B cell (primary cell): Measurements from ENCODE around the gene DHX40. TPM values are rescaled to one million over a fixed set of nuclear protein-coding genes. Genes with fewer than 3 reads are reported as not detected.
"Not testable (repeated sequence)": the region's sequence is repeated elsewhere in the genome, so short reads cannot be mapped to it uniquely, and the experiment has no call there.

ENCODE experiments used
- ATAC-seq: fragments of 200-7000 bp; cut with Tn5 transposase; one replicate; pipeline ENCODE4 v1.10.0; 2021; ENCODE audit warnings: low read depth, mild to moderate bottlenecking, moderate number of reproducible peaks, moderate library complexity
- CTCF ChIA-PET: fragments of 350-600 bp; sonication (Branson Sonifier 250); formaldehyde crosslinking; loops from one replicate; lab custom pipeline; 2021; ENCODE audit warnings: antibody characterized with exemption, inconsistent platforms; lab: Charles Lee
- POLR2A ChIA-PET: fragments of 350-600 bp; sonication (Branson Sonifier 250); formaldehyde crosslinking; loops from one replicate; lab custom pipeline; 2021; ENCODE audit warnings: antibody characterized with exemption; lab: Charles Lee
- DNase-seq: peaks from one replicate; pipeline ENCODE4 v3.0.0; 2013
- H2AFZ ChIP-seq: 2 replicates; pipeline ENCODE4 v1.6.1; 2012; ENCODE audit warnings: mild to moderate bottlenecking, low read depth, low read length; ENCODE audit not compliant: insufficient read depth, poor library complexity, severe bottlenecking
- H3K27ac ChIP-seq, 2 donors: 1 replicate in 1 of 2; 2 replicates in 1 of 2; pipeline ENCODE4 v1.5.1; 2012 to 2013; ENCODE audit warnings: low read length in 2 of 2, mild to moderate bottlenecking in 2 of 2, moderate library complexity in 1 of 2
- H3K27me3 ChIP-seq, 4 experiments: fragments of 200-600 bp in 1 of 4; sonication (generic) in 1 of 4; replicated peaks in 1 of 4; 1 replicate in 2 of 4; 2 replicates in 2 of 4; pipeline versions ENCODE4 v1.6.1 to v1.7.0; 2013 to 2016; ENCODE audit warnings: low read length in 3 of 4, mild to moderate bottlenecking in 2 of 4, mixed read lengths in 1 of 4, moderate library complexity in 1 of 4; ENCODE audit not compliant: insufficient read depth in 4 of 4, control insufficient read depth in 3 of 4; ENCODE audit errors: control extremely low read depth in 1 of 4
- H3K36me3 ChIP-seq, 2 experiments: replicated peaks in 1 of 2; 1 replicate in 1 of 2; 2 replicates in 1 of 2; pipeline versions ENCODE4 v1.6.1 to v1.7.1; 2013; ENCODE audit warnings: low read length in 1 of 2; ENCODE audit not compliant: insufficient read depth in 2 of 2, control insufficient read depth in 1 of 2; ENCODE audit errors: control extremely low read depth in 1 of 2, extremely low read depth in 1 of 2
- H3K4me1 ChIP-seq, 2 donors: fragments of 200-600 bp in 1 of 2; sonication (generic) in 1 of 2; 1 replicate in 1 of 2; 2 replicates in 1 of 2; pipeline versions ENCODE4 v1.5.1 to v1.6.1; 2013 to 2017; ENCODE audit warnings: low read length in 2 of 2; ENCODE audit not compliant: control insufficient read depth in 2 of 2, insufficient read depth in 2 of 2
- H3K4me2 ChIP-seq: replicated peaks from 2 replicates; pipeline ENCODE3; 2012; ENCODE audit warnings: mild to moderate bottlenecking, low read depth, low read length; ENCODE audit not compliant: poor library complexity, severe bottlenecking
- H3K4me3 ChIP-seq, 5 experiments: fragments of 200-600 bp in 1 of 5; sonication (generic) in 1 of 5; 1 replicate in 3 of 5; 2 replicates in 2 of 5; pipeline versions ENCODE4 v1.5.1 to v1.7.0; 2011 to 2016; ENCODE audit warnings: low read length in 4 of 5, mild to moderate bottlenecking in 4 of 5, low read depth in 2 of 5, control low read depth in 1 of 5, moderate library complexity in 1 of 5; ENCODE audit not compliant: insufficient read depth in 1 of 5; ENCODE audit errors: control extremely low read depth in 1 of 5, extremely low read depth in 1 of 5
- H3K79me2 ChIP-seq: fragments of 200-600 bp; sonication (generic); one replicate; pipeline ENCODE4 v1.6.0; 2016; ENCODE audit warnings: low read length; ENCODE audit not compliant: control insufficient read depth, insufficient read depth
- H3K9ac ChIP-seq: fragments of 200-600 bp; sonication (generic); 2 replicates; pipeline ENCODE4 v1.6.1; 2017; ENCODE audit warnings: mild to moderate bottlenecking, low read length, moderate library complexity
- H3K9me3 ChIP-seq, 3 donors: one replicate each; pipeline versions ENCODE4 v1.6.1 to v1.7.1; 2013; ENCODE audit warnings: low read length in 2 of 3; ENCODE audit not compliant: control insufficient read depth in 2 of 3, insufficient read depth in 1 of 3; ENCODE audit errors: control extremely low read depth in 1 of 3
- H4K20me1 ChIP-seq: 2 replicates; pipeline ENCODE4 v1.6.0; 2012; ENCODE audit warnings: mild to moderate bottlenecking, low read length; ENCODE audit not compliant: insufficient read depth, control insufficient read depth, poor library complexity, severe bottlenecking
- H3K27ac Mint-ChIP-seq: one replicate; pipeline ENCODE4 v1.8.0; 2021; ENCODE audit warnings: mixed read lengths
- H3K27me3 Mint-ChIP-seq: one replicate; pipeline ENCODE4 v1.8.0; 2021; ENCODE audit warnings: mixed read lengths
- H3K4me1 Mint-ChIP-seq: one replicate; pipeline ENCODE4 v1.8.0; 2021; ENCODE audit warnings: mixed read lengths
- H3K4me3 Mint-ChIP-seq: one replicate; pipeline ENCODE4 v1.8.0; 2021; ENCODE audit warnings: mixed read lengths
- H3K9me3 Mint-ChIP-seq: one replicate; pipeline ENCODE4 v1.8.0; 2022; ENCODE audit warnings: mixed read lengths; ENCODE audit not compliant: insufficient read depth
- CTCF ChIP-seq: fragments of 200-600 bp; IDR thresholded peaks from one replicate; pipeline ENCODE4 v1.8.0; 2022; ENCODE audit warnings: antibody characterized with exemption, mild to moderate bottlenecking
- EZH2 ChIP-seq: IDR thresholded peaks from 2 replicates; pipeline ENCODE4 v1.6.1; 2012; ENCODE audit warnings: borderline replicate concordance, low read depth, mild to moderate bottlenecking, moderate library complexity, low read length; ENCODE audit not compliant: insufficient read depth, poor library complexity, severe bottlenecking
- WGBS: methylation state at CpG from one replicate; pipeline ENCODE4 v1.1.5; 2013; ENCODE audit warnings: missing lambda C conversion rate; ENCODE audit not compliant: insufficient coverage; 5-methylcytosine and 5-hydroxymethylcytosine counted together
- intact Hi-C: fragments of 100-400 bp; cut with micrococcal nuclease; formaldehyde crosslinking; loops from one replicate; pipeline ENCODE4 v1.10.0; 2022
- polyA plus RNA-seq: library from polyadenylated mRNA; depleted of rRNA; stranded (reverse); fragments of >200 nt; gene quantifications from 2 replicates; pipeline ENCODE4 v1.2.3, GENCODE V29; 2012
- total RNA-seq, 2 donors: library from RNA; stranded (reverse); fragments of 120-200 nt in 1 of 2; gene quantifications; 1 replicate in 1 of 2; 2 replicates in 1 of 2; pipeline versions ENCODE4 v1.2.3 to v1.2.4, GENCODE V29; 2013 to 2022

Gene DHX40
- total and polyA plus RNA-seq, 2 donors (not counting 1 experiment from before 2014, with no cell fraction given) = 10.4 to 28.7 TPM

GRCh38 chr17:59565959-59566324, 532 bp downstream of the DHX40 start:
- H3K4me1 Mint-ChIP-seq = peaks cover 19% of the 10 kb centered on the region
- peak overlapping the region; percentile 93 for H2AFZ ChIP-seq
- ChIA-PET POLR2A (interaction anchor here (0.6 to 1.3 kb wide), 3 partner anchors 14 to 1355 kb away, joined by 4 to 16 read pairs (median 5); partner anchors contain the start of gene CLTC), CTCF (interaction anchor here (1.4 to 2.1 kb wide), 2 partner anchors 53 to 124 kb away, joined by 3 to 5 read pairs; no protein-coding TSS in a partner anchor)
- no peaks in the 10 kb centered on the region for H3K27me3 Mint-ChIP-seq
- H3K4me3 ChIP-seq = peak overlapping the region; percentile 91 to 100 (median 96)
- H3K36me3 ChIP-seq = peaks cover 0 to 10% of the 10 kb centered on the region in 2 experiments
- peaks cover 13 to 15% of the 10 kb centered on the region in 2 donors for H3K4me1 ChIP-seq
- H3K27me3 ChIP-seq = no peaks in the 10 kb centered on the region
- ATAC-seq (peak; percentile 31), DNase-seq (peak; percentile 71)
- H3K27ac Mint-ChIP-seq = peak overlapping the region; percentile 99
- H3K4me3 Mint-ChIP-seq = peak overlapping the region; percentile 99
- TF ChIP-seq EZH2 = no peak
- no peak for TF ChIP-seq CTCF
- no peaks in the 10 kb centered on the region for H4K20me1 ChIP-seq
- intact Hi-C loops = loop anchor here (1.0 to 5.0 kb wide), 3 partner anchors 53 to 1111 kb away; partner anchors contain the start of genes BCAS3, CLTC, PTRH2 and VMP1
- peak overlapping the region; percentile 79 for H3K4me2 ChIP-seq
- H3K27ac ChIP-seq = peak overlapping the region; percentile 81 to 92
- WGBS = 1% methylated on average over 7 of the region's 9 CpGs
- peak overlapping the region; percentile 96 for H3K9ac ChIP-seq
- peaks cover 25% of the 10 kb centered on the region for H3K79me2 ChIP-seq
- H3K9me3 ChIP-seq = peaks cover 0 to 5% (median 0%) of the 10 kb centered on the region in 3 donors
- H3K9me3 Mint-ChIP-seq = no peaks in the 10 kb centered on the region

- 100% methylated on average over 2 of the region's 5 CpGs for WGBS
- peaks cover 25% of the 10 kb centered on the region for H3K79me2 ChIP-seq
- CTCF ChIA-PET, H3K27ac ChIP-seq, H3K9me3 Mint-ChIP-seq, H3K4me2 ChIP-seq, H3K4me3 ChIP-seq, H2AFZ ChIP-seq, H3K27me3 Mint-ChIP-seq, H3K9ac ChIP-seq, H3K9me3 ChIP-seq, DNase-seq, H3K27me3 ChIP-seq, H3K4me3 Mint-ChIP-seq, ATAC-seq, H3K27ac Mint-ChIP-seq, H4K20me1 ChIP-seq: not testable (repeated sequence)
- peaks cover 6 to 21% of the 10 kb centered on the region in 2 experiments for H3K36me3 ChIP-seq
- POLR2A ChIA-PET = interaction anchor here (0.7 kb wide), 1 partner anchor 264 kb away, joined by 3 read pairs; no protein-coding TSS in a partner anchor
- H3K4me1 ChIP-seq = peaks cover 13 to 15% of the 10 kb centered on the region in 2 donors
- intact Hi-C loops = loop anchor here (5.0 kb wide), 2 partner anchors 138 to 1108 kb away; partner anchors contain the start of genes BCAS3, PTRH2 and VMP1
- peaks cover 19% of the 10 kb centered on the region for H3K4me1 Mint-ChIP-seq
Observed at GRCh38 chr17:59569151-59569550, 3.7 kb downstream of the DHX40 start.
